ENCODE measurements around the gene LILRB3.

The LILRB3 gene

DNA sequence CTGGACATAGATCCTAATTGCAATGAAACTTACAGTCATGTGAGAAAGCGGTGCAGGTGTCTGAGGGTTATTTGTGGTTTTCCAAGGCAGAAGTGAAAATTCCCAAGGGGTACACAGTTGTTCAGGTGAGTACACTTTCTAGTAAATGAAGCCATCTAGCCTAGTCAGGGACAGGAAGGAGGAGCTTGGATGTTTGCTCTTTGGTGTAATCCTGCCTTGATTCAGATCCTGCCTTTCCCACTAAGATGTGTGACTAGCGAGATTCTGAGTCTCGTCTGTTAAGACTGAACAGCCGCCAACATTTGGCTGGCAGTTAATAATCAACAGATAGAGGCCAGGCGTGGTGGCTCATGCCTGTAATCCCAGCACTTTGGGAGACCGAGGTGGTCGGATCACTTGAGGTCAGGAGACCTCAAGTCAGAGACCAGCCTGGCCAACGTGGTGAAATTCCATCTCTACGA lies 19.6 kb downstream of the LILRB3 start:
- Histone ChIP-seq H3K4me2 (ENCODE audit: low read length) (peak overlapping the region; percentile 95), H3K4me1 (ENCODE audit: control insufficient read depth in 1 of 2, insufficient read depth in 2 of 2, low read length in 2 of 2) (peaks cover 12 to 16% of the 10 kb centered on the region in 2 experiments), H3K27ac (ENCODE audit: low read depth, low read length) (no peak overlapping the region), H3K36me3 (ENCODE audit: control insufficient read depth in 1 of 2, insufficient read depth in 2 of 2, low read length in 2 of 2) (peaks cover 54 to 66% of the 10 kb centered on the region in 2 experiments), H3K27me3 (ENCODE audit: insufficient read depth, low read length) (no peaks in the 10 kb centered on the region), H3K9ac (ENCODE audit: low read length) (no peak overlapping the region), H3K23ac (ENCODE audit: low read length) (no peak overlapping the region), H3K18ac (ENCODE audit: low read length) (no peak overlapping the region), H2AK5ac (ENCODE audit: low read length) (no peak overlapping the region), H3K9me3 (ENCODE audit: insufficient read depth, low read depth, low read length) (no peaks in the 10 kb centered on the region), H4K12ac (ENCODE audit: low read depth, low read length) (no peak overlapping the region), H3K4me3 (ENCODE audit: low read depth, low read length) (no peak overlapping the region), H3K4ac (ENCODE audit: low read depth, low read length) (peak overlapping the region; percentile 93), H3K79me2 (ENCODE audit: control insufficient read depth, insufficient read depth, low read length, poor library complexity) (peaks cover 26% of the 10 kb centered on the region), H4K91ac (ENCODE audit: low read depth, low read length) (no peak overlapping the region), H3K79me1 (ENCODE audit: low read length) (peaks cover 11% of the 10 kb centered on the region), H2BK5ac (ENCODE audit: low read depth, low read length, poor library complexity) (no peak overlapping the region), H4K8ac (ENCODE audit: low read depth, low read length) (no peak overlapping the region), H2BK120ac (ENCODE audit: insufficient read depth, low read length, poor library complexity) (no peak overlapping the region), H3K14ac (ENCODE audit: low read length) (no peak overlapping the region), H2AFZ (ENCODE audit: insufficient read depth, low read length, poor library complexity) (no peak overlapping the region), H2BK12ac (ENCODE audit: low read length) (no peak overlapping the region)
- no CpG with 5 or more reads among the region's 9 CpGs for WGBS (ENCODE audit: extremely low coverage, insufficient coverage, insufficient read length)
- DNase-seq: no peak

DNA sequence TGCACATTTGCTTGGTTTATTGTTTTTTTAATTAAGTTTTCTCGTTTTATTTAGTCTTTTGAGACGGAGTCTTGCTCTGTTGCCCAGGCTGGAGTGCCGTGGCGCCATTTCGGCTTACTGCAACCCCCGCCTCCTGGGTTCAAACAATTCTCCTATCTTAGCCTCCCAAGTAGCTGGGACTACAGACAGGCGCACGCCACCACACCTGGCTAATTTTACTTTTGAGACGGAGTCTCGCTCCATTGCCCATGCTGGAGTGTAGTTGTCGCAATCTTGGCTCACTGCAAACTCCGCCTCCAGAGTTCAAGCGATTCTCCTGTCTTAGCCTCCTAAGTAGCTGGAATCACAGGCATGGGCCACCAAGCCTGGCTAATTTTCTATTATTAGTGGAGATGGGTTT lies 20.8 kb downstream of the LILRB3 start:
- peak overlapping the region; percentile 93 for H3K4ac ChIP-seq (ENCODE audit: low read depth, low read length)
- peak in 1 of 2 donors; percentile 27 for DNase-seq
- no peak overlapping the region for H2AK5ac ChIP-seq (ENCODE audit: low read length)
- peak overlapping the region; percentile 28 for H3K4me3 ChIP-seq (ENCODE audit: low read depth, low read length)
- no peak overlapping the region for H4K12ac ChIP-seq (ENCODE audit: low read depth, low read length)
- no peak overlapping the region for H4K8ac ChIP-seq (ENCODE audit: low read depth, low read length)
- peaks cover 8 to 14% of the 10 kb centered on the region in 2 experiments for H3K4me1 ChIP-seq (ENCODE audit: control insufficient read depth in 1 of 2, insufficient read depth in 2 of 2, low read length in 2 of 2)
- H3K4me2 ChIP-seq (ENCODE audit: low read length): peak overlapping the region; percentile 95
- peaks cover 26% of the 10 kb centered on the region for H3K79me2 ChIP-seq (ENCODE audit: control insufficient read depth, insufficient read depth, low read length, poor library complexity)
- no peak overlapping the region for H3K14ac ChIP-seq (ENCODE audit: low read length)
- peak overlapping the region; percentile 38 for H3K9ac ChIP-seq (ENCODE audit: low read length)
- no peak overlapping the region for H2AFZ ChIP-seq (ENCODE audit: insufficient read depth, low read length, poor library complexity)
- no peak overlapping the region for H2BK12ac ChIP-seq (ENCODE audit: low read length)
- peaks cover 11% of the 10 kb centered on the region for H3K79me1 ChIP-seq (ENCODE audit: low read length)
- no peak overlapping the region for H3K18ac ChIP-seq (ENCODE audit: low read length)
- no CpG with 5 or more reads among the region's 13 CpGs for WGBS (ENCODE audit: extremely low coverage, insufficient coverage, insufficient read length)
- no peak overlapping the region for H4K91ac ChIP-seq (ENCODE audit: low read depth, low read length)
- H3K23ac ChIP-seq (ENCODE audit: low read length): no peak overlapping the region
- H3K27ac ChIP-seq (ENCODE audit: low read depth, low read length): no peak overlapping the region
- H3K9me3 ChIP-seq (ENCODE audit: insufficient read depth, low read depth, low read length): no peaks in the 10 kb centered on the region
- no peaks in the 10 kb centered on the region for H3K27me3 ChIP-seq (ENCODE audit: insufficient read depth, low read length)
- H2BK5ac ChIP-seq (ENCODE audit: low read depth, low read length, poor library complexity): no peak overlapping the region
- H3K36me3 ChIP-seq (ENCODE audit: control insufficient read depth in 1 of 2, insufficient read depth in 2 of 2, low read length in 2 of 2): peaks cover 45 to 54% of the 10 kb centered on the region in 2 experiments
- H2BK120ac ChIP-seq (ENCODE audit: insufficient read depth, low read length, poor library complexity): no peak overlapping the region

DNA sequence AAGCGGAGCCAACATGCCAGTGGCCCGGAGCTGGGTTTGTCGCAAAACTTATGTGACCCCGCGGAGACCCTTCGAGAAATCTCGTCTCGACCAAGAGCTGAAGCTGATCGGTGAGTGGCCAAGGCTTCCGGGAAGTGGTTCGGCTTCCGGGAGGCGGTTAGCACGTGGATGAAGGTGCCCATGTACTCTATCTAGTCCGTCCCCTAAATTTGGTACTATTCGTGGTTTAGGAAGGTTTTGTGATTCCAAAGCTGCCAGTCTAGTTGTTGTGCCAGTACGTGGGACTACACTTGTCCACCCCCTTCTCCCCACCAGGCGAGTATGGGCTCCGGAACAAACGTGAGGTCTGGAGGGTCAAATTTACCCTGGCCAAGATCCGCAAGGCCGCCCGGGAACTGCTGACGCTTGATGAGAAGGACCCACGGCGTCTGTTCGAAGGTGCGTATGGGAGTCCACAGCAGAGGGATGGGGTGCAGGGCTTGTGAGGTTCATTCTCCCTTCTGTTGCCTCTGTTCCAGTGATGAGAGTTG lies 21.6 kb downstream of the LILRB3 start:
- H3K27me3 ChIP-seq (ENCODE audit: insufficient read depth, low read length): no peaks in the 10 kb centered on the region
- peak overlapping the region; percentile 93 for H3K9ac ChIP-seq (ENCODE audit: low read length)
- no peak overlapping the region for H3K23ac ChIP-seq (ENCODE audit: low read length)

DNA sequence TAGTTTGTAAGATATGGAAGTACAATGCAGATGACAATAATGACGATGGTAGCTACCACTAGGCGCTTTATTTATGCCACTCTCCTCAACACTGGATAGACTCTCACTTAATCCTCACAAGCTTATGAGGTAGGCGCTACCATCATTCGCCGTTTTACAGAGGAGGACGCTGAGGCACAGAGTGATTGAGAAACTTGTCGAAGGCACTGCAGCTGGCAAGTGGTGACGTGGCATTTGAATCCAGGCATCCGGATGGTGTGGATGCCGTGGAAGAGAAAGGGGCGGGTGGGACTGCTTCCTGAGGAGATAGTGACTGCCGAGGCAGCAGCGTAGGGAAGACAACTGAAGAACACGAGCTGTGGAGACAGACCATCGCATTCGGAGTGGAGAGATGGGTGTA lies 23.4 kb downstream of the LILRB3 start:
- no peak overlapping the region for H3K4me2 ChIP-seq (ENCODE audit: low read length)
- no peak overlapping the region for H3K4me3 ChIP-seq (ENCODE audit: low read depth, low read length)
- no peaks in the 10 kb centered on the region for H3K9me3 ChIP-seq (ENCODE audit: insufficient read depth, low read depth, low read length)
- H3K4me1 ChIP-seq (ENCODE audit: control insufficient read depth in 1 of 2, insufficient read depth in 2 of 2, low read length in 2 of 2): peaks cover 8 to 14% of the 10 kb centered on the region in 2 experiments
- H3K27ac ChIP-seq (ENCODE audit: low read depth, low read length): no peak overlapping the region
- H3K27me3 ChIP-seq (ENCODE audit: insufficient read depth, low read length): no peaks in the 10 kb centered on the region
- H4K91ac ChIP-seq (ENCODE audit: low read depth, low read length): no peak overlapping the region
- H3K18ac ChIP-seq (ENCODE audit: low read length): no peak overlapping the region
- H4K8ac ChIP-seq (ENCODE audit: low read depth, low read length): no peak overlapping the region
- no peak overlapping the region for H4K12ac ChIP-seq (ENCODE audit: low read depth, low read length)
- H3K9ac ChIP-seq (ENCODE audit: low read length): no peak overlapping the region
- no peak overlapping the region for H2BK120ac ChIP-seq (ENCODE audit: insufficient read depth, low read length, poor library complexity)
- no peak overlapping the region for H3K14ac ChIP-seq (ENCODE audit: low read length)
- H2AFZ ChIP-seq (ENCODE audit: insufficient read depth, low read length, poor library complexity): no peak overlapping the region
- H3K79me2 ChIP-seq (ENCODE audit: control insufficient read depth, insufficient read depth, low read length, poor library complexity): peaks cover 26% of the 10 kb centered on the region
- DNase-seq: peak in 1 of 2 donors; percentile 22
- H3K23ac ChIP-seq (ENCODE audit: low read length): no peak overlapping the region
- H2BK12ac ChIP-seq (ENCODE audit: low read length): peak overlapping the region; percentile 78
- H3K79me1 ChIP-seq (ENCODE audit: low read length): peaks cover 11% of the 10 kb centered on the region
- H3K36me3 ChIP-seq (ENCODE audit: control insufficient read depth in 1 of 2, insufficient read depth in 2 of 2, low read length in 2 of 2): peaks cover 28 to 32% of the 10 kb centered on the region in 2 experiments
- no peak overlapping the region for H3K4ac ChIP-seq (ENCODE audit: low read depth, low read length)
- no peak overlapping the region for H2AK5ac ChIP-seq (ENCODE audit: low read length)
- H2BK5ac ChIP-seq (ENCODE audit: low read depth, low read length, poor library complexity): no peak overlapping the region
- WGBS (ENCODE audit: extremely low coverage, insufficient coverage, insufficient read length): no CpG with 5 or more reads among the region's 16 CpGs

More for the DNA sequence above, 21.6 kb downstream of the LILRB3 start:
- H3K4me3 ChIP-seq (ENCODE audit: low read depth, low read length): peak overlapping the region; percentile 79
- peaks cover 8 to 14% of the 10 kb centered on the region in 2 experiments for H3K4me1 ChIP-seq (ENCODE audit: control insufficient read depth in 1 of 2, insufficient read depth in 2 of 2, low read length in 2 of 2)
- H3K9me3 ChIP-seq (ENCODE audit: insufficient read depth, low read depth, low read length): no peaks in the 10 kb centered on the region
- DNase-seq: no peak
- H3K27ac ChIP-seq (ENCODE audit: low read depth, low read length): peak overlapping the region; percentile 73
- peak overlapping the region; percentile 93 for H3K4ac ChIP-seq (ENCODE audit: low read depth, low read length)
- H3K79me1 ChIP-seq (ENCODE audit: low read length): peaks cover 11% of the 10 kb centered on the region
- H2BK5ac ChIP-seq (ENCODE audit: low read depth, low read length, poor library complexity): peak overlapping the region; percentile 28
- H3K79me2 ChIP-seq (ENCODE audit: control insufficient read depth, insufficient read depth, low read length, poor library complexity): peaks cover 26% of the 10 kb centered on the region
- H3K14ac ChIP-seq (ENCODE audit: low read length): peak overlapping the region; percentile 63
- WGBS (ENCODE audit: extremely low coverage, insufficient coverage, insufficient read length): no CpG with 5 or more reads among the region's 28 CpGs
- peak overlapping the region; percentile 55 for H4K91ac ChIP-seq (ENCODE audit: low read depth, low read length)
- H2AFZ ChIP-seq (ENCODE audit: insufficient read depth, low read length, poor library complexity): peak overlapping the region; percentile 12
- H2BK12ac ChIP-seq (ENCODE audit: low read length): no peak overlapping the region
- H3K36me3 ChIP-seq (ENCODE audit: control insufficient read depth in 1 of 2, insufficient read depth in 2 of 2, low read length in 2 of 2): peaks cover 37 to 46% of the 10 kb centered on the region in 2 experiments
- H2BK120ac ChIP-seq (ENCODE audit: insufficient read depth, low read length, poor library complexity): peak overlapping the region; percentile 48
- peak overlapping the region; percentile 59 for H4K8ac ChIP-seq (ENCODE audit: low read depth, low read length)
- peak overlapping the region; percentile 12 for H4K12ac ChIP-seq (ENCODE audit: low read depth, low read length)
- H3K4me2 ChIP-seq (ENCODE audit: low read length): peak overlapping the region; percentile 95
- no peak overlapping the region for H2AK5ac ChIP-seq (ENCODE audit: low read length)
- peak overlapping the region; percentile 37 for H3K18ac ChIP-seq (ENCODE audit: low read length)

Data from trophoblast cell (in vitro differentiated cells and primary cell).